Measurements from ENCODE around the gene RMDN2.

The RMDN2 gene

DNA sequence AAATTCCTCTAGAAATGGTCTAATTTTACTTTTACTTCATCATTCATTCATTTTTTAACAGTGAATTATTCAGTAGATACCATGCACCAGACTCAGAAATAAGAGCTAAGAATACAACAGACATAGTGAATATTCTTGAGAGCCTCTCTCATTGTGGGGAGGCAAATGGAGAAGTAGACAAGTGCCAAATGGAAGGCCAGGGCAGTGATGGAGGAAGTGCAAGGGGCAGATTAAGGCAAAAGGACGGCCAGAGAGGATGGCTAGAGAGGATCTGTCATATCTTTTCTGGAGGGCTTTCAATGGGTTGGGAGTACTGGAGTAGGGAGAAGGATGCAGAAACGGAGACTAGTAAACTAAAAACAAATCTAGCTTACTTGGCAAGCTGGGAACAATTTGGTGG is 19.0 kb upstream of the RMDN2 start:
- no peak for DNase-seq (ENCODE audit: low read depth)
- no peak overlapping the region for H3K4me3 ChIP-seq (ENCODE audit: low read depth, low read length)
- in situ Hi-C loops (cut with HindIII; ENCODE audit: low sequenced_read_pairs) = no loop called here
- TF ChIP-seq, protein P1, sequence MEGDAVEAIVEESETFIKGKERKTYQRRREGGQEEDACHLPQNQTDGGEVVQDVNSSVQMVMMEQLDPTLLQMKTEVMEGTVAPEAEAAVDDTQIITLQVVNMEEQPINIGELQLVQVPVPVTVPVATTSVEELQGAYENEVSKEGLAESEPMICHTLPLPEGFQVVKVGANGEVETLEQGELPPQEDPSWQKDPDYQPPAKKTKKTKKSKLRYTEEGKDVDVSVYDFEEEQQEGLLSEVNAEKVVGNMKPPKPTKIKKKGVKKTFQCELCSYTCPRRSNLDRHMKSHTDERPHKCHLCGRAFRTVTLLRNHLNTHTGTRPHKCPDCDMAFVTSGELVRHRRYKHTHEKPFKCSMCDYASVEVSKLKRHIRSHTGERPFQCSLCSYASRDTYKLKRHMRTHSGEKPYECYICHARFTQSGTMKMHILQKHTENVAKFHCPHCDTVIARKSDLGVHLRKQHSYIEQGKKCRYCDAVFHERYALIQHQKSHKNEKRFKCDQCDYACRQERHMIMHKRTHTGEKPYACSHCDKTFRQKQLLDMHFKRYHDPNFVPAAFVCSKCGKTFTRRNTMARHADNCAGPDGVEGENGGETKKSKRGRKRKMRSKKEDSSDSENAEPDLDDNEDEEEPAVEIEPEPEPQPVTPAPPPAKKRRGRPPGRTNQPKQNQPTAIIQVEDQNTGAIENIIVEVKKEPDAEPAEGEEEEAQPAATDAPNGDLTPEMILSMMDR (IDR thresholded peaks at IDR 0.05; ENCODE audit: low read depth, low read length, missing control alignments) = no peak

DNA sequence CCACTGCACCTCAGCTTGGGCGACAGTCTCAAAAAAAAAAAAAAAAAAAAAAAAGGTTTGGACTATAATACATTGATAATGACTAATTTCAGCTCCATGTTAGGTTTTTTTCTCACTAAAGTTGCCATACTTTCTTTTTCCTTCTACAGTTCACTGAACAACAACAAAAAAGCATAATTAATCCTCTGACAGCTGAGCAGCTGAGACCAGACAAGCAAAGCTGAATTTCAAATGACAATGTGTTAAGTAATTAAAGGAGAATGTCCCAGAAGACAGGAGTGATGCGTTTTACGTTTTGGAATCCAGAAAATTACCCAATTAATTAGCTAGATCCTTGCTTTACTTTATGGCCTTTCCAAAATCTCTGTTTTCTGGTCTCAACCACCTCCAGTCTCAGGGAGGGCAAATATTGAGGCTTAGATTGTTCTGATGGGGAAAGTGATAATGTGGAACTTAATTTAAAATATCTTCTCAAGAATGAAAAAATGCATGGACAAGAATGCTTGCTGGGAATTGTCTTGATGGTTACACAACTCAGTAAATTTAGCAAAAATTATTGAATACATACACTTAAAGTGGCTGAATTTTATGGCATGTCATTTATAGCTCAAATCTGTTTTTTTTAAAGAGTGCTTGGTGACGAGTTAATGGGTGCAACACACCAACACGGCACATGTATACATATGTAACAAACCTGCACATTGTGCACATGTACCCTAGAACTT is 17.4 kb upstream of the RMDN2 start:
- H3K4me3 ChIP-seq (ENCODE audit: low read depth, low read length) = no peak overlapping the region
- no peak for DNase-seq (ENCODE audit: low read depth)
- TF ChIP-seq, protein P1 (IDR thresholded peaks at IDR 0.05; ENCODE audit: low read depth, low read length, missing control alignments) = no peak
- in situ Hi-C loops (cut with HindIII; ENCODE audit: low sequenced_read_pairs) = no loop called here

DNA sequence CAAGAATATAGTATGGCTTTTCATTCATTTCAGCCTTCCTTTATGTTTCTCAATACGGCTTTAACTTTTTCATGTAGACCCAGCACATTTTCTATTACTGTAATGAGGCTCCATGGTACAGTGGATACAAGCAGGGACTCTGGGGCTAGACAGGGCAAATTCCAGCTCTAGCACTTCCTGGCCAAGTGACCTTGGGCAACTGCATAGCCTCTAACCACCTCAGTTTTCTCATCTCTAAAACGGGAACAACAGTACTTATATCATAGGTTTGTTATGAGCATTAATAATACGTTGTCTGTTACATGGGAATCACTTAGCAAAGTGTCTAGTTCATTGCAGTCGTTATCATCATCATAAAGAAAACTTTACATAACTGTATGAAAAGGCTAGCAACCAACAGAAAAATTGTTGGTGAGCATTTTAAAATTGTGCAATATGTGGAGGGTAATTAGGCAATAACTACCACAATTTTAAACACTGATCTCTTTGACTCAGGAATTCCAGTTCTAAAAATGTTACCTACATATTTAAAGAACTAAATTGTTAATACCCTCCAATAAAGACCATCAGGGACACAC is 13.7 kb upstream of the RMDN2 start:
- DNase-seq (ENCODE audit: low read depth) = no peak
- TF ChIP-seq, protein P1 (IDR thresholded peaks at IDR 0.05; ENCODE audit: low read depth, low read length, missing control alignments) = no peak
- in situ Hi-C loops (cut with HindIII; ENCODE audit: low sequenced_read_pairs) = no loop called here
- H3K4me3 ChIP-seq (ENCODE audit: low read depth, low read length) = no peak overlapping the region

DNA sequence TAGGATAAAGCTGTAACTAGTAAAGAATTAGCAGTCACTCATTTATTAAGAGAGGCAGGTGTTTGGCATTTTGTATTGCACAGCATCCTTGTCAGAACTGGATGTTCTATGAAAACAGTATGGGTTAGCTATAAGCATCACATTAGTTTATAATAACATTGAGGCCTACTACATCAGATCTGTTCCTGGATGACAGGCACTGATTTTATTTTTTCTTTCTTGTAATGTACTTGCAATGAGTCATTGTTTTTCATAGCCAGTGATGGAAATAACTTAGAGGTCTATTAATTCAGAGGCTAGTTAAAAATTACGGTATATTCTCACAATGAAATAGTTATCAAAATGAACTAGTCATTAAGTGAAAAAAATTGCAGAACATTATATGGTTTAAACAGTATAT is 13.0 kb upstream of the RMDN2 start:
- in situ Hi-C loops (cut with HindIII; ENCODE audit: low sequenced_read_pairs) = no loop called here
- TF ChIP-seq, protein P1 (IDR thresholded peaks at IDR 0.05; ENCODE audit: low read depth, low read length, missing control alignments) = no peak
- DNase-seq (ENCODE audit: low read depth) = no peak

DNA sequence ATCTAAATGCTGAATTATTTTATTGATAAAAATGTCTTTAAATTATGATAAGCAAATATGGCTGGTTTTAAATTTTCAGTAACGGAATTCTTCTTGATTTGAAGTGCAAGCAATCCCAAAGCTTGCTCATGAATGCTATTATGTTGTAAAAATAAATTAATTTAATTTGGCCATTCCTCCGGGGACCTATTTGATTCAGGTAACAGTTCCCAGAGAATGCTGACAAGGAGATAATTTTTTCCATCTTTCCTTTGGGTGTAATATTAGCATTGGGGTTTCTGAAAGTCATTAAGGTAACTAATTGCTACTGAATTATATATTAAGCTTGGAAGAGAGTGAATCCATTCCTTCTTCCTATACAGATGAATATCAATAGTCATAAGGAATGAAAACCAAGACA is 12.5 kb upstream of the RMDN2 start:
- TF ChIP-seq, protein P1 (IDR thresholded peaks at IDR 0.05; ENCODE audit: low read depth, low read length, missing control alignments) = no peak
- H3K4me3 ChIP-seq (ENCODE audit: low read depth, low read length) = no peak overlapping the region
- DNase-seq (ENCODE audit: low read depth) = no peak
- in situ Hi-C loops (cut with HindIII; ENCODE audit: low sequenced_read_pairs) = no loop called here

More for the DNA sequence above, 13.0 kb upstream of the RMDN2 start:
- no peak overlapping the region for H3K4me3 ChIP-seq (ENCODE audit: low read depth, low read length)

DNA sequence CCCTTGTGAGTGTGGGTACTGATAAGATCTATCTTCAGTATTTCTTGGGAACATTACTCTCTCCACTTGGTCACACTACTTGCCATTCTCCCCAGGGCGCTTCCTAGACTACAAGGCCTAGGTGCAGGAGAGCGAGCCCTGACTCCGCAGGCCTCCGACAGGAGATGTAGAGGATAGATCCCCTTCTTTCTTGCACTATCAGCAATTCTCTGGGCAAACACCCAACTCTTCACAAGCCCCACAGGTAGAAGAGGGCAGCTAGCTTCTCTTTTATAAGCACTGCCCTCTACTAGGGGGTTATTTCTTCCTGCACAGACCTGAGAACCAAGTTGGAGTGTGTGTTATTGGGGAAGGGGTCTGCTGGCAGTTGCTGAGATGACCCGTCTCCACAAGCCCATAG is 10.7 kb upstream of the RMDN2 start:
- no peak for DNase-seq (ENCODE audit: low read depth)
- in situ Hi-C loops (cut with HindIII; ENCODE audit: low sequenced_read_pairs) = no loop called here

More for the DNA sequence above, 10.7 kb upstream of the RMDN2 start:
- no peak overlapping the region for H3K4me3 ChIP-seq (ENCODE audit: low read depth, low read length)
- TF ChIP-seq, protein P1 (IDR thresholded peaks at IDR 0.05; ENCODE audit: low read depth, low read length, missing control alignments) = no peak

All from astrocyte of the cerebellum (primary cell).